Muscle layer of colon (tissue), 2 donors: ENCODE results near the gene KCNK1.
A peak's percentile ranks its signal among the peaks of the same experiment; 100 is the strongest.
"Not testable (repeated sequence)": the region's sequence is repeated elsewhere in the genome, so short reads cannot be mapped to it uniquely, and the experiment has no call there.

Experiments
- H3K27ac ChIP-seq: one replicate; pipeline ENCODE4 v1.7.0; 2013; ENCODE audit warnings: low read depth, mild to moderate bottlenecking, low read length, moderate library complexity
- H3K27me3 ChIP-seq, 2 donors: one replicate each; pipeline ENCODE4 v1.7.0; 2013; ENCODE audit warnings: low read length in 2 of 2, mild to moderate bottlenecking in 2 of 2; ENCODE audit not compliant: insufficient read depth in 2 of 2, control insufficient read depth in 1 of 2
- H3K36me3 ChIP-seq: one replicate; pipeline ENCODE4 v1.7.0; 2013; ENCODE audit warnings: mild to moderate bottlenecking, low read length; ENCODE audit not compliant: insufficient read depth
- H3K4me1 ChIP-seq: one replicate; pipeline ENCODE4 v1.7.0; 2013; ENCODE audit warnings: mild to moderate bottlenecking, low read length; ENCODE audit not compliant: insufficient read depth
- H3K4me3 ChIP-seq, 2 donors: one replicate each; pipeline ENCODE4 v1.7.0; 2013; ENCODE audit warnings: low read length in 2 of 2, low read depth in 1 of 2, mild to moderate bottlenecking in 1 of 2, moderate library complexity in 1 of 2
- H3K9ac ChIP-seq: one replicate; pipeline ENCODE4 v1.7.0; 2013; ENCODE audit warnings: low read length
- H3K9me3 ChIP-seq: one replicate; pipeline ENCODE4 v1.7.0; 2013; ENCODE audit warnings: mild to moderate bottlenecking, low read length
- donor health status: abdominal sarcoma.
- donor health status: Adenocarcinoma of cecum.

KCNK1 gene

DNA sequence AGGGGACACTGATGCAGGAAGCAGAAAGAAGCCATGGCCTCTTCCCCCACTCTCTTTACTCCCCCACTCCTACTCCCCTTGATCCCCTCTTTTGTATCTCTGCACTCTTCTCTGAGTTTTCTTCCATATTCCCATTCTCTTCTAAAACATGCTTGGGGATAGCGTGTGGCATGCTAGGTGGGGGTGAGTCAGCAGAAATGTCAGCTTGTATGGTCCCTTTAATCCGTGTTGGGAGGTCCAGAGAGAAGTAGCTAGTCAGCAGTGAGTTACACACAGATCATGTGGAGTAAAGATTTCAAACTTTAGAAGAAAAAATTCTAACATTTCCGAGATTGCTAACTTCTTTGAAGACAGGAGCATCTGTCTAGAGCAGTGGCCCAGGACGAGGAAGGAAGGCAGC lies 4.0 kb upstream of the KCNK1 start:
- Histone ChIP-seq H3K27me3 (peaks cover 3 to 16% of the 10 kb centered on the region in 2 donors), H3K9me3 (no peaks in the 10 kb centered on the region)

GRCh38 chr1:233610628-233611027 lies 3.3 kb upstream of the KCNK1 start:
- no peak overlapping the region for H3K27ac ChIP-seq
- no peak overlapping the region for H3K4me3 ChIP-seq
- H3K9ac ChIP-seq = no peak overlapping the region
- no peaks in the 10 kb centered on the region for H3K4me1 ChIP-seq
- no peaks in the 10 kb centered on the region for H3K9me3 ChIP-seq
- H3K27me3 ChIP-seq = peaks cover 3 to 22% of the 10 kb centered on the region in 2 donors
- H3K36me3 ChIP-seq = no peaks in the 10 kb centered on the region

More for the DNA sequence above, 4.0 kb upstream of the KCNK1 start:
- Histone ChIP-seq H3K4me3 (no peak overlapping the region), H3K9ac (no peak overlapping the region), H3K36me3 (no peaks in the 10 kb centered on the region), H3K27ac (no peak overlapping the region), H3K4me1 (no peaks in the 10 kb centered on the region)

DNA sequence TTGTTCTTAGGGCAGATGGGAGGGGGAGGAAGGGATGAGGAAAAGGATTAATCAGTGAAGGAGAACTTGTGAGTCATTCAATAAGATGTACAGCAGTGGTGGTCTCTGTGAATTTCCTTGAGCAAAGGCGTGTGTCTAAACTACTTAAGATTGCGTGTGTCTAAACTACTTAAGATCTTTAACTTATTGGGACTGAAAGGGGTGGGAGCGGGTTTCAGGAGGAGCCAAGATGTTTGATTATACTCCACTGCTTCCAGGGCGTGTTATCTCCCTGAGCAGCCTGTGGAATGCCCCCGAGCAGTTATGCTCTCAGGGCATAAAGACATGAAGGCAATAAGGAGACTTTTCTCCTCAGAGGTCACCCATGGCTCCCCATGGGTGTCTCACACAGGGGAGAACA lies 2.5 kb upstream of the KCNK1 start:
- not testable (repeated sequence) for H3K4me1 ChIP-seq, H3K27ac ChIP-seq, H3K9me3 ChIP-seq, H3K9ac ChIP-seq, H3K36me3 ChIP-seq, H3K4me3 ChIP-seq
- H3K27me3 ChIP-seq = peaks cover 3 to 22% of the 10 kb centered on the region in 2 donors

- H3K9ac ChIP-seq = no peak overlapping the region
- H3K9me3 ChIP-seq = no peaks in the 10 kb centered on the region
- no peak overlapping the region for H3K27ac ChIP-seq
- H3K4me1 ChIP-seq = no peaks in the 10 kb centered on the region
- H3K36me3 ChIP-seq = no peaks in the 10 kb centered on the region
- H3K27me3 ChIP-seq = peaks cover 3 to 22% of the 10 kb centered on the region in 2 donors
- peak overlapping the region in 1 of 2 donors; percentile 20 for H3K4me3 ChIP-seq
Observed at GRCh38 chr1:233614173-233614742, 352 bp downstream of the KCNK1 start.

- peaks cover 3 to 22% of the 10 kb centered on the region in 2 donors for H3K27me3 ChIP-seq
- no peaks in the 10 kb centered on the region for H3K9me3 ChIP-seq
- H3K27ac ChIP-seq = no peak overlapping the region
- no peaks in the 10 kb centered on the region for H3K4me1 ChIP-seq
- no peak overlapping the region for H3K9ac ChIP-seq
- no peaks in the 10 kb centered on the region for H3K36me3 ChIP-seq
- H3K4me3 ChIP-seq = no peak overlapping the region
Observed at GRCh38 chr1:233614743-233615521, 1.0 kb downstream of the KCNK1 start.

- no peak overlapping the region for H3K4me3 ChIP-seq
- H3K27ac ChIP-seq = no peak overlapping the region
- peaks cover 3 to 22% of the 10 kb centered on the region in 2 donors for H3K27me3 ChIP-seq
- H3K9ac ChIP-seq = no peak overlapping the region
- no peaks in the 10 kb centered on the region for H3K4me1 ChIP-seq
- H3K9me3 ChIP-seq = no peaks in the 10 kb centered on the region
- no peaks in the 10 kb centered on the region for H3K36me3 ChIP-seq
Observed at GRCh38 chr1:233615571-233615970, 1.7 kb downstream of the KCNK1 start.

GRCh38 chr1:233617025-233617424 lies 3.1 kb downstream of the KCNK1 start:
- no peaks in the 10 kb centered on the region for H3K4me1 ChIP-seq
- H3K36me3 ChIP-seq = no peaks in the 10 kb centered on the region
- no peak overlapping the region for H3K27ac ChIP-seq
- H3K9ac ChIP-seq = no peak overlapping the region
- no peaks in the 10 kb centered on the region for H3K9me3 ChIP-seq
- no peak overlapping the region for H3K4me3 ChIP-seq
- H3K27me3 ChIP-seq = peaks cover 3 to 16% of the 10 kb centered on the region in 2 donors

DNA sequence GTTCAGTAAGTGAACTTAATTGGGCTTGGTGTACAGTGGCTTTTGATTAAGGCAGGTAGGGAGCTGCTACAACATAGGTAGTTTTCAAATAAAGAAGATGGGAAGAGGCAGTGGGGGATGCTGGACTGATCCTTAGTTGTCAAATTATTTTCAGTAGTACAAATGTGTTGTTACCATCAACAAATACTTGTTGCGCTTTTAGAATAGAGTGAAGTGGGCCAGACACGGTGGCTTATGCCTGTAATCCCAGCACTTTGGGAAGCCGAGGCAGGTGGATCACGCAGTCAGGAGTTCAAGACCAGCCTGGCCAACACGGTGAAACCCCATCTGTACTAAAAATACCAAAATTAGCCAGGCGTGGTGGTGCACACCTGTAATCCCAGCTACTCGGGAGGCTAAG lies 5.5 kb downstream of the KCNK1 start:
- not testable (repeated sequence) for H3K27ac ChIP-seq, H3K9ac ChIP-seq, H3K4me1 ChIP-seq, H3K9me3 ChIP-seq, H3K4me3 ChIP-seq, H3K36me3 ChIP-seq, H3K27me3 ChIP-seq

GRCh38 chr1:233620065-233620464 lies 6.2 kb downstream of the KCNK1 start:
- Histone ChIP-seq H3K9ac (no peak overlapping the region), H3K36me3 (no peaks in the 10 kb centered on the region), H3K27me3 (peaks cover 0 to 4% of the 10 kb centered on the region in 2 donors), H3K27ac (no peak overlapping the region), H3K9me3 (no peaks in the 10 kb centered on the region), H3K4me3 (no peak overlapping the region), H3K4me1 (no peaks in the 10 kb centered on the region)

- Histone ChIP-seq H3K4me3 (no peak overlapping the region), H3K36me3 (no peaks in the 10 kb centered on the region), H3K9me3 (no peaks in the 10 kb centered on the region), H3K27me3 (no peaks in the 10 kb centered on the region), H3K27ac (no peak overlapping the region), H3K9ac (no peak overlapping the region), H3K4me1 (no peaks in the 10 kb centered on the region)
Observed at GRCh38 chr1:233621923-233622322, 8.0 kb downstream of the KCNK1 start.

GRCh38 chr1:233624289-233624688 lies 10.4 kb downstream of the KCNK1 start:
- Histone ChIP-seq H3K9ac (no peak overlapping the region), H3K4me1 (no peaks in the 10 kb centered on the region), H3K4me3 (no peak overlapping the region), H3K27me3 (no peaks in the 10 kb centered on the region), H3K36me3 (no peaks in the 10 kb centered on the region), H3K27ac (no peak overlapping the region), H3K9me3 (no peaks in the 10 kb centered on the region)

DNA sequence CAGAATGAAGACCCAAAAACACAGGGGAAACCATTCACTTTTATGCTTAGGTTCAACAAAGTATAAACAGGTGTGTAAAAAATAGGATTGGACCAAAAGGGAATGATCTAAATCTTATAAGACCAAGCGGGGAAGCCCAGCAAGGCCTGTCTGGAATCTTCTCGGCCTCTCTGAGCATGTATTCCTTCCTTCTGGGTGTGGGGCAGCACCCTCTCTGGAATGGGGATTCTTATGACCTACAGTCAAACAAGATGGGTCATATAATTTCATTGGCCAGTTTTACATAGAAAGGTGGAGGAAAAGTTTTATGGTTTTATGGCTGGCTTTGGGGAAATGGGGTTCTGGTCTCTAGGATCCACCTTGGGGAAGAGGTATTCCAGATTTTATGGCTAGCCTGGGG lies 11.2 kb downstream of the KCNK1 start:
- Histone ChIP-seq H3K9ac (no peak overlapping the region), H3K9me3 (no peaks in the 10 kb centered on the region), H3K27me3 (no peaks in the 10 kb centered on the region), H3K27ac (no peak overlapping the region), H3K4me3 (no peak overlapping the region), H3K36me3 (no peaks in the 10 kb centered on the region), H3K4me1 (no peaks in the 10 kb centered on the region)
